ENCODE data around the gene MYMK.
A peak's percentile ranks its signal among the peaks of the same experiment; 100 is the strongest.

The MYMK gene

GRCh38 chr9:133545494-133546286, 20.9 kb upstream of the MYMK start:
- no peak overlapping the region for H3K4me3 Mint-ChIP-seq
- DNase-seq = no peak
- H3K27me3 Mint-ChIP-seq (ENCODE audit: low read depth, poor library complexity) = no peaks in the 10 kb centered on the region
- no peaks in the 10 kb centered on the region for H3K9me3 Mint-ChIP-seq
- H3K36me3 Mint-ChIP-seq (ENCODE audit: low read depth) = no peaks in the 10 kb centered on the region
- TF ChIP-seq CTCF (IDR thresholded peaks at IDR 0.05) = no peak
- H3K4me1 Mint-ChIP-seq = peaks cover 37% of the 10 kb centered on the region
- no peak overlapping the region for H3K27ac Mint-ChIP-seq

DNA sequence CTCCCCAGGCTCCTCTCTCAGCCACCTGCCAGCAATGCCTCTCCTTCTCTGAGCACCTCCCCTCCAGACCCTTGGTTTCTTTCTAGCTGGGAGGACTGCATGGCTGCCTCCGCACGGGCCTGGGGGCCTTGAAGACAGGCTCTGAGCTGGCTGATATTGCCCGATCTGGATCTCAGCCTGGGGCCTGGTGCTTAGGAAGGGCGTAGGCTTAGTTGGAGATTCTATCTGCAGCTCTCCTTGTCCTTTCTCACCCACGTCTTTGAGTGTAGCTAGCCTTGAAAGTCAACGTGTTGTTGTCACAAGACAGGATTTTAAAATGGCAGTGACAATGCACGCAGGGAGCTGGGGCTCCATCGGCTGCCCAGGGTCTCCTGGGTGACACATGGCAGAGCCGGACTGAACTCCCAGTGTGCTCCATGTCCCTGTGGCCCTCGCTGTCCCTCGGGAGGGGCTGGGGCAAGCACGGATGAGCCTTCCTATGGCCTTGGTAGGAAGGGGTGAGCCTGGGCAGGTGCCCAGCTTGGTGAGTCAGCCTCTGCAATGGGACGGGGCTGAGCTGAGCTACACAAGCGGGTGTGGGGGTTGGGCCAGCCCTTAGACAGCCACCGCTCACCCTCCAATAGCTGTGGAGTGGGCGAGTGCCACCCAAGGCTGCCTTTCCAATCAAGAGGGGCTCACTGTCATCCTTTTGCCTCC, 19.2 kb upstream of the MYMK start:
- Mint-ChIP-seq H3K36me3 (ENCODE audit: low read depth) (no peaks in the 10 kb centered on the region), H3K9me3 (no peaks in the 10 kb centered on the region), H3K27me3 (ENCODE audit: low read depth, poor library complexity) (no peaks in the 10 kb centered on the region), H3K27ac (no peak overlapping the region), H3K4me1 (peaks cover 54% of the 10 kb centered on the region), H3K4me3 (no peak overlapping the region)
- DNase-seq = no peak
- TF ChIP-seq CTCF (IDR thresholded peaks at IDR 0.05) = no peak

GRCh38 chr9:133542002-133542401, 17.2 kb upstream of the MYMK start:
- Mint-ChIP-seq H3K36me3 (ENCODE audit: low read depth) (no peaks in the 10 kb centered on the region), H3K4me1 (peaks cover 56% of the 10 kb centered on the region), H3K9me3 (no peaks in the 10 kb centered on the region), H3K27ac (no peak overlapping the region), H3K4me3 (no peak overlapping the region), H3K27me3 (ENCODE audit: low read depth, poor library complexity) (no peaks in the 10 kb centered on the region)
- no peak for TF ChIP-seq CTCF (IDR thresholded peaks at IDR 0.05)
- no peak for DNase-seq

DNA sequence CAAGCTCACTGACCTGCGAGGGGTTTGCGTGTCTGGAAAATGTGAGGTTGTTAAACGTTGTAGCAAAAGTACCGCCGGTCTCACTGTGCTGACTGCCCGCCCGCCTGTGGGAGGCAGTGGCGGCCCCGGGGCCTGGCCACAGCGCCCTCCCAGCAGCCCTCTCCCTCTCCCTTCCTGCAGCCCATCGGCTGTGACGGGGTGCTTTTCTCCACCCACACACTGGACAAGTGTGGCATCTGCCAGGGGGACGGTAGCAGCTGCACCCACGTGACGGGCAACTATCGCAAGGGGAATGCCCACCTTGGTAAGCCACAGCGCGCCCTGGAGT, 15.9 kb upstream of the MYMK start:
- H3K36me3 Mint-ChIP-seq (ENCODE audit: low read depth) = no peaks in the 10 kb centered on the region
- H3K4me1 Mint-ChIP-seq = peaks cover 48% of the 10 kb centered on the region
- TF ChIP-seq CTCF (IDR thresholded peaks at IDR 0.05) = no peak
- no peaks in the 10 kb centered on the region for H3K9me3 Mint-ChIP-seq
- H3K4me3 Mint-ChIP-seq = no peak overlapping the region
- no peak for DNase-seq
- H3K27ac Mint-ChIP-seq = no peak overlapping the region
- H3K27me3 Mint-ChIP-seq (ENCODE audit: low read depth, poor library complexity) = no peaks in the 10 kb centered on the region

- peak overlapping the region; percentile 18 for H3K4me3 Mint-ChIP-seq
- TF ChIP-seq CTCF (IDR thresholded peaks at IDR 0.05) = no peak
These were observed 15.4 kb upstream of the MYMK start for GRCh38 chr9:133539991-133540697.

More at GRCh38 chr9:133539991-133540697, 15.4 kb upstream of the MYMK start:
- no peaks in the 10 kb centered on the region for H3K36me3 Mint-ChIP-seq (ENCODE audit: low read depth)
- H3K27me3 Mint-ChIP-seq (ENCODE audit: low read depth, poor library complexity) = no peaks in the 10 kb centered on the region
- no peak for DNase-seq
- no peak overlapping the region for H3K27ac Mint-ChIP-seq
- peaks cover 49% of the 10 kb centered on the region for H3K4me1 Mint-ChIP-seq
- H3K9me3 Mint-ChIP-seq = no peaks in the 10 kb centered on the region

Measured in nephron progenitor cell (in vitro differentiated cells).